Medulla oblongata (tissue), 1 donor: ENCODE measurements around the gene B4GALT6.
A peak's percentile ranks its signal among the peaks of the same experiment; 100 is the strongest.

Experiments
- DNase-seq: peaks from one replicate; pipeline ENCODE4 v3.0.0-alpha.2; 2015; ENCODE audit errors: extremely low spot score

The B4GALT6 gene

GRCh38 chr18:31688606-31689005 is 4.2 kb upstream of the B4GALT6 start:
- DNase-seq: no peak

- no peak for DNase-seq
These were observed 2.9 kb upstream of the B4GALT6 start for GRCh38 chr18:31686986-31687928.

GRCh38 chr18:31686572-31686971 is 2.2 kb upstream of the B4GALT6 start:
- DNase-seq: no peak

- peak; percentile 30 for DNase-seq
These were observed 1.0 kb upstream of the B4GALT6 start for GRCh38 chr18:31685097-31686082.

- no peak for DNase-seq
These were observed 458 bp downstream of the B4GALT6 start for GRCh38 chr18:31683968-31684278.

GRCh38 chr18:31683106-31683505 is 1.3 kb downstream of the B4GALT6 start:
- DNase-seq: no peak

GRCh38 chr18:31680831-31681568 is 3.4 kb downstream of the B4GALT6 start:
- no peak for DNase-seq

- no peak for DNase-seq
These were observed 4.0 kb downstream of the B4GALT6 start for GRCh38 chr18:31680433-31680811.

GRCh38 chr18:31679791-31680432 is 4.5 kb downstream of the B4GALT6 start:
- DNase-seq: no peak

- DNase-seq: no peak
These were observed 5.1 kb downstream of the B4GALT6 start for GRCh38 chr18:31679133-31679742.

GRCh38 chr18:31678425-31678824 is 6.0 kb downstream of the B4GALT6 start:
- no peak for DNase-seq

GRCh38 chr18:31677592-31677991 is 6.8 kb downstream of the B4GALT6 start:
- DNase-seq: no peak

GRCh38 chr18:31675404-31675803 is 9.0 kb downstream of the B4GALT6 start:
- DNase-seq: no peak

GRCh38 chr18:31672628-31673135 is 11.7 kb downstream of the B4GALT6 start:
- no peak for DNase-seq

GRCh38 chr18:31671951-31672350 is 12.4 kb downstream of the B4GALT6 start:
- no peak for DNase-seq

- DNase-seq: no peak
These were observed 14.8 kb downstream of the B4GALT6 start for GRCh38 chr18:31669541-31669940.

- DNase-seq: no peak
These were observed 17.2 kb downstream of the B4GALT6 start for GRCh38 chr18:31667185-31667584.

GRCh38 chr18:31666055-31666454 is 18.3 kb downstream of the B4GALT6 start:
- no peak for DNase-seq

- DNase-seq: no peak
These were observed 20.3 kb downstream of the B4GALT6 start for GRCh38 chr18:31664101-31664500.

- no peak for DNase-seq
These were observed 22.4 kb downstream of the B4GALT6 start for GRCh38 chr18:31661965-31662364.

- no peak for DNase-seq
These were observed 23.6 kb downstream of the B4GALT6 start for GRCh38 chr18:31660763-31661162.
